Measurements from ENCODE around the gene ASB10. TPM values are rescaled to one million over a fixed set of nuclear protein-coding genes. Genes with fewer than 3 reads are reported as not detected.

Gene ASB10
- total and polyA plus RNA-seq, 2 donors (not counting 1 experiment from before 2014, with no cell fraction given) = not detected

- H3K36me3 ChIP-seq (replicated peaks in 1 of 2; ENCODE audit: control extremely low read depth in 1 of 2, control insufficient read depth in 1 of 2, extremely low read depth in 1 of 2, insufficient read depth in 2 of 2, low read length in 1 of 2) = no peaks in the 10 kb centered on the region
- no peak for DNase-seq
- no peak overlapping the region for H3K4me3 ChIP-seq (ENCODE audit: control extremely low read depth in 1 of 5, extremely low read depth in 1 of 5, insufficient read depth in 1 of 5, low read depth in 2 of 5, low read length in 4 of 5)
- TF ChIP-seq CTCF (IDR thresholded peaks at IDR 0.05) (no peak), EZH2 (IDR thresholded peaks at IDR 0.05; ENCODE audit: borderline replicate concordance, insufficient read depth, low read depth, low read length, poor library complexity, severe bottlenecking) (no peak)
- H3K9me3 Mint-ChIP-seq (ENCODE audit: insufficient read depth) = no peaks in the 10 kb centered on the region
- CTCF ChIA-PET = interaction anchor here (1.2 to 1.3 kb wide), 2 partner anchors 9 to 12 kb away, joined by 3 to 7 read pairs; no protein-coding TSS in a partner anchor
- no peak overlapping the region for H3K27ac ChIP-seq (ENCODE audit: low read length in 2 of 2)
- no peaks in the 10 kb centered on the region for H3K27me3 Mint-ChIP-seq
- no peak overlapping the region for H3K4me3 Mint-ChIP-seq
- ATAC-seq (ENCODE audit: low read depth) = no peak
- no peaks in the 10 kb centered on the region for H3K79me2 ChIP-seq (ENCODE audit: control insufficient read depth, insufficient read depth, low read length)
- H3K4me2 ChIP-seq (replicated peaks; ENCODE audit: low read depth, low read length, poor library complexity, severe bottlenecking) = no peak overlapping the region
- no peak overlapping the region for H3K27ac Mint-ChIP-seq
- 95% methylated on average over 28 of the region's 33 CpGs for WGBS (ENCODE audit: insufficient coverage)
- H3K4me1 ChIP-seq (ENCODE audit: control insufficient read depth in 2 of 2, insufficient read depth in 2 of 2, low read length in 2 of 2) = no peaks in the 10 kb centered on the region
- POLR2A ChIA-PET = no interaction called here
- H3K9ac ChIP-seq (ENCODE audit: low read length) = no peak overlapping the region
- no peaks in the 10 kb centered on the region for H3K4me1 Mint-ChIP-seq
- H4K20me1 ChIP-seq (ENCODE audit: control insufficient read depth, insufficient read depth, low read length, poor library complexity, severe bottlenecking) = no peaks in the 10 kb centered on the region
- H3K27me3 ChIP-seq (replicated peaks in 1 of 4; ENCODE audit: control extremely low read depth in 1 of 4, control insufficient read depth in 3 of 4, insufficient read depth in 4 of 4, low read length in 3 of 4) = no peaks in the 10 kb centered on the region
- H3K9me3 ChIP-seq (ENCODE audit: control extremely low read depth in 1 of 3, control insufficient read depth in 2 of 3, insufficient read depth in 1 of 3, low read length in 2 of 3) = no peaks in the 10 kb centered on the region
- H2AFZ ChIP-seq (ENCODE audit: insufficient read depth, low read depth, low read length, poor library complexity, severe bottlenecking) = no peak overlapping the region
- intact Hi-C loops (cut with micrococcal nuclease) = no loop called here
Observed at GRCh38 chr7:151135866-151136843, 50.9 kb downstream of the ASB10 start.

- Histone ChIP-seq H3K4me1 (ENCODE audit: control insufficient read depth in 2 of 2, insufficient read depth in 2 of 2, low read length in 2 of 2) (no peaks in the 10 kb centered on the region), H3K27me3 (replicated peaks in 1 of 4; ENCODE audit: control extremely low read depth in 1 of 4, control insufficient read depth in 3 of 4, insufficient read depth in 4 of 4, low read length in 3 of 4) (no peaks in the 10 kb centered on the region), H3K9me3 (ENCODE audit: control extremely low read depth in 1 of 3, control insufficient read depth in 2 of 3, insufficient read depth in 1 of 3, low read length in 2 of 3) (no peaks in the 10 kb centered on the region), H4K20me1 (ENCODE audit: control insufficient read depth, insufficient read depth, low read length, poor library complexity, severe bottlenecking) (no peaks in the 10 kb centered on the region), H3K9ac (ENCODE audit: low read length) (no peak overlapping the region), H3K4me2 (replicated peaks; ENCODE audit: low read depth, low read length, poor library complexity, severe bottlenecking) (no peak overlapping the region), H3K27ac (ENCODE audit: low read length in 2 of 2) (no peak overlapping the region), H2AFZ (ENCODE audit: insufficient read depth, low read depth, low read length, poor library complexity, severe bottlenecking) (no peak overlapping the region), H3K4me3 (ENCODE audit: control extremely low read depth in 1 of 5, extremely low read depth in 1 of 5, insufficient read depth in 1 of 5, low read depth in 2 of 5, low read length in 4 of 5) (no peak overlapping the region), H3K36me3 (replicated peaks in 1 of 2; ENCODE audit: control extremely low read depth in 1 of 2, control insufficient read depth in 1 of 2, extremely low read depth in 1 of 2, insufficient read depth in 2 of 2, low read length in 1 of 2) (no peaks in the 10 kb centered on the region), H3K79me2 (ENCODE audit: control insufficient read depth, insufficient read depth, low read length) (no peaks in the 10 kb centered on the region)
- WGBS (ENCODE audit: insufficient coverage) = 98% methylated on average over 5 of the region's 5 CpGs
- TF ChIP-seq CTCF (IDR thresholded peaks at IDR 0.05) = no peak
- TF ChIP-seq EZH2 (IDR thresholded peaks at IDR 0.05; ENCODE audit: borderline replicate concordance, insufficient read depth, low read depth, low read length, poor library complexity, severe bottlenecking) = no peak
- Mint-ChIP-seq H3K9me3 (ENCODE audit: insufficient read depth) (no peaks in the 10 kb centered on the region), H3K27ac (no peak overlapping the region), H3K27me3 (no peaks in the 10 kb centered on the region), H3K4me1 (no peaks in the 10 kb centered on the region), H3K4me3 (no peak overlapping the region)
- ChIA-PET CTCF (interaction anchor here (1.3 kb wide), 1 partner anchor 11 kb away, joined by 7 read pairs; no protein-coding TSS in a partner anchor), POLR2A (no interaction called here)
- ATAC-seq (ENCODE audit: low read depth) = no peak
- no peak for DNase-seq
- intact Hi-C loops (cut with micrococcal nuclease) = no loop called here
Observed at GRCh38 chr7:151135525-151135845, 51.6 kb downstream of the ASB10 start.
